ENCODE results near the gene HOXD1. TPM values are rescaled to one million over a fixed set of nuclear protein-coding genes. Genes with fewer than 3 reads are reported as not detected.

Gene HOXD1
- total and polyA plus RNA-seq, 2 donors (not counting 3 experiments of a cell fraction or from before 2014, with no cell fraction given): 6.6 to 10.4 TPM

- intact Hi-C loops (cut with micrococcal nuclease) (no loop called here), dilution Hi-C loops (cut with MboI; ENCODE audit: extremely low pct_ligation_motif_present, low sequenced_read_pairs) (no loop called here)
- Histone ChIP-seq H3K4me3 (replicated peaks in 1 of 3; ENCODE audit: insufficient read depth in 1 of 3, low read depth in 1 of 3, low read length in 3 of 3) (no peak overlapping the region), H3K4me2 (ENCODE audit: insufficient read depth, low read length) (no peak overlapping the region), H3K27ac (ENCODE audit: insufficient read depth, low read depth, low read length) (no peak overlapping the region), H2AFZ (ENCODE audit: low read depth, low read length) (no peak overlapping the region), H3K79me2 (ENCODE audit: control insufficient read depth, insufficient read depth, low read length) (no peaks in the 10 kb centered on the region), H3K36me3 (ENCODE audit: control insufficient read depth in 2 of 2, extremely low read depth in 1 of 2, insufficient read depth in 2 of 2, low read length in 2 of 2) (no peaks in the 10 kb centered on the region), H3K9ac (replicated peaks; ENCODE audit: extremely low read depth, insufficient read depth, low read length) (no peak overlapping the region), H3K4me1 (ENCODE audit: control insufficient read depth, extremely low read depth, insufficient read depth, low read length) (no peaks in the 10 kb centered on the region), H3K27me3 (ENCODE audit: control insufficient read depth in 2 of 2, insufficient read depth in 2 of 2, low read length in 2 of 2) (no peaks in the 10 kb centered on the region), H3K9me1 (replicated peaks; ENCODE audit: control insufficient read depth, extremely low read depth, insufficient read depth, low read length) (no peaks in the 10 kb centered on the region), H4K20me1 (replicated peaks; ENCODE audit: control insufficient read depth, extremely low read depth, insufficient read depth, low read length) (no peaks in the 10 kb centered on the region), H3K9me3 (replicated peaks; ENCODE audit: control insufficient read depth, insufficient read depth, low read length) (no peaks in the 10 kb centered on the region)
- no TSS peak for BruUV-seq (replicated peaks)
- ChIA-PET POLR2A (no interaction called here), CTCF (interaction anchor here (0.7 to 1.5 kb wide), 2 partner anchors 14 to 252 kb away, joined by 3 to 6 read pairs; partner anchors contain the start of gene HOXD1)
- TF ChIP-seq FOS (IDR thresholded peaks at IDR 0.05; ENCODE audit: borderline replicate concordance, insufficient read depth, low read length) (no peak), GATA2 (IDR thresholded peaks at IDR 0.05; ENCODE audit: insufficient read depth, insufficient read length, low read depth, low read length) (no peak), MYC (IDR thresholded peaks at IDR 0.05; ENCODE audit: low read depth, low read length) (no peak), MAX (IDR thresholded peaks at IDR 0.05; ENCODE audit: insufficient read depth, insufficient read length) (no peak), POLR2A (IDR thresholded peaks at IDR 0.05; ENCODE audit: low read depth, low read length) (no peak), EZH2 (IDR thresholded peaks at IDR 0.05; ENCODE audit: borderline replicate concordance, low read depth, low read length, severe bottlenecking) (no peak), JUN (IDR thresholded peaks at IDR 0.05; ENCODE audit: borderline replicate concordance, insufficient read depth, insufficient read length, low read depth) (no peak), POLR2AphosphoS5 (IDR thresholded peaks at IDR 0.05; ENCODE audit: insufficient read depth, low read depth, low read length) (no peak), CTCF (IDR thresholded peaks at IDR 0.05; ENCODE audit: extremely low read depth in 1 of 2, insufficient read depth in 1 of 2, low read depth in 1 of 2, low read length in 2 of 2) (no peak)
- no peak for DNase-seq (ENCODE audit: low read depth, low spot score)
- no peak for FAIRE-seq
These were observed 14.0 kb downstream of the HOXD1 start for GRCh38 chr2:176202491-176202890.

Data from endothelial cell of umbilical vein (primary cell).